Left ventricle myocardium inferior (tissue), 1 donor: ENCODE results near the gene KCTD13. TPM values are rescaled to one million over a fixed set of nuclear protein-coding genes. Genes with fewer than 3 reads are reported as not detected.

ENCODE experiments used
- DNase-seq: peaks from one replicate; pipeline ENCODE4 v3.0.0-alpha.2; 2020
- H3K27ac ChIP-seq: fragments of 200-600 bp; replicated peaks from 2 replicates; pipeline ENCODE4 v1.8.0; 2021
- H3K27me3 ChIP-seq: fragments of 200-600 bp; 2 replicates; pipeline ENCODE4 v1.8.0; 2021; ENCODE audit warnings: low read depth
- H3K36me3 ChIP-seq: fragments of 200-600 bp; 2 replicates; pipeline ENCODE4 v1.8.0; 2021
- H3K4me1 ChIP-seq: fragments of 200-600 bp; 2 replicates; pipeline ENCODE4 v1.8.0; 2021
- H3K4me3 ChIP-seq: fragments of 200-600 bp; 2 replicates; pipeline ENCODE4 v1.8.0; 2021; ENCODE audit warnings: mild to moderate bottlenecking, moderate library complexity
- H3K9me3 ChIP-seq: fragments of 200-600 bp; replicated peaks from 2 replicates; pipeline ENCODE4 v1.8.0; 2021
- intact Hi-C: fragments of 100-400 bp; cut with micrococcal nuclease; formaldehyde crosslinking; loops from one replicate; pipeline ENCODE4 v1.11.0; 2022
- total RNA-seq: library from RNA; stranded (reverse); fragmentation: NEBNext Ultra II Directional; extraction: Animal tissue kit (Norgen Biotek cat#: 25700); gene quantifications from one replicate; pipeline ENCODE4 v1.2.1, GENCODE V29; 2021
- TF ChIP-seq, protein P1 (sequence below): fragments of 200-600 bp; IDR thresholded peaks from 2 replicates; pipeline ENCODE4 v1.8.0; 2021; ENCODE audit warnings: antibody characterized with exemption, mild to moderate bottlenecking, borderline replicate concordance
- donor health status: DM: no; HTN: yes; CAD: no; lungs with severe emphysema.

The KCTD13 gene
- total RNA-seq, 1 donor from 2014 or later = 9.2 TPM

DNA sequence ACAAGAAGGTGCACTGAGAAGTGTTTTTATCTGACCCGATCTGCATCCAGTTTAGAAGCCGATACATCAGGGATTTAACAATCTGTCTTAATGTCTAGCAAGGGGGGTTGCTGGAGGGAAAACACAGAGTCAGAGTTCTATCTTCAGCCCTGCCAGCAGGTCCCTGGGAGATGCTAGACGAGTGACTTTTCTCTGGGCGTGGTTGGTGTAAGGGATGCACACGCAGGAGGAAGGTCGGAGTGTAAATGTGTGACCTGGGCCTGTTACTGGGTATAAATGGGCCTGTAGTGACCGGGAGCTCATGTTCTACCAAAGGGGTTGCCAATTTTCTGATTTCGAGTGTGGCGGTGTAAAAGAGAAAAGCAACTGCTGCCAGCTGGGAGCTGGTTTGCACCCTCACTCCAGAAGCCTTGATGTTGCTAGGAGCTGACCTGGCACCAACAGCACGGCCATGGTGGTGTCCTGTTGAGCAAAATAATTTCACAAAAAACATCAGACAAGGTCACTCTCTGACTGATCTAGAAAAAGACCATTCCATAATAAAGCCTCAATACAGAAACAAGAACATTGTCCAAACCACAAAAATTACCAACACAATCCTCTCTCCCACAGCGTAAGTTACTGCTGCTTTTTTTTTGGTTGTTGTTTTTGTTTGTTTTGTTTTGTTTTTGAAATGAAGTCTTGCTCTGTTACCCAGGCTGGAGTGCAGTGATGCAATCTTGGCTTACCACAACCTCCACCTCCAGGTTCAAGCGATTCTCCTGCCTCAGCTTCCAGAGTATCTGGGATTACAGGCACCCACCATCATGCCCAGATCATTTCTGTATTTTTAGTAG lies 1.3 kb upstream of the KCTD13 start:
- Histone ChIP-seq H3K4me1 (peaks cover 35% of the 10 kb centered on the region), H3K27ac (peak overlapping the region; percentile 91), H3K9me3 (no peaks in the 10 kb centered on the region), H3K36me3 (peaks cover 12% of the 10 kb centered on the region), H3K4me3 (peak overlapping the region; percentile 100), H3K27me3 (no peaks in the 10 kb centered on the region)
- intact Hi-C loops = no loop called here
- TF ChIP-seq, protein P1, sequence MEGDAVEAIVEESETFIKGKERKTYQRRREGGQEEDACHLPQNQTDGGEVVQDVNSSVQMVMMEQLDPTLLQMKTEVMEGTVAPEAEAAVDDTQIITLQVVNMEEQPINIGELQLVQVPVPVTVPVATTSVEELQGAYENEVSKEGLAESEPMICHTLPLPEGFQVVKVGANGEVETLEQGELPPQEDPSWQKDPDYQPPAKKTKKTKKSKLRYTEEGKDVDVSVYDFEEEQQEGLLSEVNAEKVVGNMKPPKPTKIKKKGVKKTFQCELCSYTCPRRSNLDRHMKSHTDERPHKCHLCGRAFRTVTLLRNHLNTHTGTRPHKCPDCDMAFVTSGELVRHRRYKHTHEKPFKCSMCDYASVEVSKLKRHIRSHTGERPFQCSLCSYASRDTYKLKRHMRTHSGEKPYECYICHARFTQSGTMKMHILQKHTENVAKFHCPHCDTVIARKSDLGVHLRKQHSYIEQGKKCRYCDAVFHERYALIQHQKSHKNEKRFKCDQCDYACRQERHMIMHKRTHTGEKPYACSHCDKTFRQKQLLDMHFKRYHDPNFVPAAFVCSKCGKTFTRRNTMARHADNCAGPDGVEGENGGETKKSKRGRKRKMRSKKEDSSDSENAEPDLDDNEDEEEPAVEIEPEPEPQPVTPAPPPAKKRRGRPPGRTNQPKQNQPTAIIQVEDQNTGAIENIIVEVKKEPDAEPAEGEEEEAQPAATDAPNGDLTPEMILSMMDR = no peak
- no peak for DNase-seq

GRCh38 chr16:29926711-29927052 lies 656 bp upstream of the KCTD13 start:
- TF ChIP-seq, protein P1 = no peak
- Histone ChIP-seq H3K4me1 (peaks cover 35% of the 10 kb centered on the region), H3K27ac (peak overlapping the region; percentile 91), H3K4me3 (peak overlapping the region; percentile 100), H3K9me3 (no peaks in the 10 kb centered on the region), H3K27me3 (no peaks in the 10 kb centered on the region), H3K36me3 (peaks cover 16% of the 10 kb centered on the region)
- DNase-seq = no peak
- intact Hi-C loops = no loop called here

DNA sequence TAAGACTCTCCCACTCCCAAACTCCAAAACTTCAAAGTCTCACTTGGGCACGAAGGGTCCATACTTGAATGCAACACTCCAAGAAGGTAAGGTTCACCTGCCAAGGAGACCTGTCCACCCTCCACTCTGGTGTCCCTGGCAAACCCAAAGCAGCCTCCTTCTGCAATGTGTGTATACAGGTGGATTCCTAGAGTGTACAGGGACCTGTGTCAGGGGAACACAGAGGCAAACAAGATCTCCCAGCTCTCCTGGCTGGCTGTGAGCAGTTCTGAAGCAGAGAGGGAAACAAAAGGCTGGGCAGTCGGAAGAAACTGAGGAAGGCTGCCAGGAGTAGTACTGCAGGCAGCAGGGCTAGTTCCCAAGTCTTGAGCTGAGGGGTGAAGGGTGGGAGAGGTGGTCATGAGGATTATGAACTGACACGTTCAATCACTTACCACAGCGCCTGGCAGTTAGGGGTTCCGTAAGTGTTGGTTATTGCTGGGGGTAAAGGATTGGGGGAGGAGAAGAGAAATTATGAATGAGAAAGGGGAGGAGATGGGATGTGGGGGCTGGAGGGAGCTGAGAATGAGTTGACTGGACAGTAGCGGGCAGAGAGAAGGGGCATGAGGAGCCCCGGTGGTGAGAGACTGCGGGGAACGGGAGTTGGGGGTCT lies 795 bp downstream of the KCTD13 start:
- intact Hi-C loops = no loop called here
- H3K9me3 ChIP-seq = no peaks in the 10 kb centered on the region
- H3K27ac ChIP-seq = peak overlapping the region; percentile 91
- H3K4me3 ChIP-seq = peak overlapping the region; percentile 100
- no peaks in the 10 kb centered on the region for H3K27me3 ChIP-seq
- no peak for DNase-seq
- H3K4me1 ChIP-seq = peaks cover 35% of the 10 kb centered on the region
- peaks cover 23% of the 10 kb centered on the region for H3K36me3 ChIP-seq
- TF ChIP-seq, protein P1 = no peak

DNA sequence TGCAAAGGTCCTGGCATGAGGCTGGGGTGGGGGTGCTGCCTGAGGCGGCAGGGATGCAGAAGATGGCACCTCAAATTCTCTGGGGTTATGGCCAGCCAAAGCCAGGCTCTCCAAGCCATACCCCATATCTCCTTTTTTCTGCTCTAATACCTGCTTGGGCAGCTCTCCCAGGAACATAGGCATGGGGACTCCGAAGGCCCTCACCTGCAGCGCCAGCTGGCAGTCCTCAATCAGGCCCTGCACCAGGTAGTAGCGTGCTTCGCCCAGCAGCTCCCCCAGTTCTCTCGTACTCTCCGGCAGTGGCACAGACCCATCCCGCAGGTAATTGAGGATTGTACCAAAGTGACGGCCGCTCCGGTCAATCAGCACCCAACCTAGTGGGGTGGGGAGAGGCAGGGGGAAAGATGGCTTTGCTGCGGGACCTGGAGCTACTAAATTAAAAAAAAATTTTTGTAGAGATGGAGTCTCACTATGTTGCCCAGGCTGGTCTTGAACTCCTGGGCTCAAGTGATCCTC lies 3.0 kb downstream of the KCTD13 start:
- Histone ChIP-seq H3K4me1 (peaks cover 35% of the 10 kb centered on the region), H3K27ac (no peak overlapping the region), H3K4me3 (no peak overlapping the region), H3K9me3 (no peaks in the 10 kb centered on the region), H3K27me3 (no peaks in the 10 kb centered on the region), H3K36me3 (peaks cover 40% of the 10 kb centered on the region)
- TF ChIP-seq, protein P1 = no peak
- no peak for DNase-seq
- intact Hi-C loops = no loop called here

- Histone ChIP-seq H3K27me3 (no peaks in the 10 kb centered on the region), H3K9me3 (no peaks in the 10 kb centered on the region), H3K36me3 (peaks cover 40% of the 10 kb centered on the region), H3K27ac (no peak overlapping the region), H3K4me3 (no peak overlapping the region), H3K4me1 (peaks cover 33% of the 10 kb centered on the region)
- DNase-seq = no peak
- TF ChIP-seq, protein P1 = no peak
- intact Hi-C loops = no loop called here
Observed at GRCh38 chr16:29922326-29922725, 3.7 kb downstream of the KCTD13 start.
